IMR-90 (cell line): ENCODE measurements around the gene ELF2. TPM values are rescaled to one million over a fixed set of nuclear protein-coding genes. Genes with fewer than 3 reads are reported as not detected.

Experiments
- ATAC-seq: fragments of 200-7000 bp; cut with Tn5 transposase; 2 replicates; pipeline ENCODE4 v1.9.1; 2020; ENCODE audit warnings: low read depth, mild to moderate bottlenecking, moderate library complexity
- BruUV-seq: library from RNA; stranded (reverse); fragments of 400-500 nt; replicated peaks from 2 replicates; lab custom pipeline; 2021; lab: Mats Ljungman, UMichigan
- CTCF ChIA-PET: fragments of 300-600 bp; formaldehyde crosslinking; extraction: SDS; loops from one replicate; lab custom pipeline; 2021; ENCODE audit warnings: antibody characterized with exemption; lab: Yijun Ruan, JAX
- POLR2A ChIA-PET: fragments of 300-600 bp; sonication (Branson Sonifier 250); formaldehyde crosslinking; loops from one replicate; lab custom pipeline; 2022; ENCODE audit warnings: antibody characterized with exemption; ENCODE audit not compliant: unreplicated experiment; lab: Charles Lee
- DNase-seq: peaks from one replicate; pipeline ENCODE4 v3.0.0; 2013
- H2AFZ ChIP-seq: replicated peaks from 2 replicates; pipeline ENCODE3; 2013; ENCODE audit warnings: low read length, mild to moderate bottlenecking; ENCODE audit not compliant: poor library complexity
- H2AK5ac ChIP-seq: 2 replicates; pipeline ENCODE4 v1.6.1; 2013; ENCODE audit warnings: low read depth, low read length, inconsistent platforms
- H2AK9ac ChIP-seq: replicated peaks from 2 replicates; pipeline ENCODE3; 2013; ENCODE audit warnings: mild to moderate bottlenecking, low read depth, low read length, moderate library complexity; ENCODE audit not compliant: poor library complexity
- H2BK120ac ChIP-seq: 2 replicates; pipeline ENCODE4 v1.6.1; 2013; ENCODE audit warnings: low read depth, low read length, inconsistent platforms
- H2BK15ac ChIP-seq: 3 replicates; pipeline ENCODE4 v1.6.1; 2013; ENCODE audit warnings: low read depth, low read length, inconsistent platforms
- H2BK20ac ChIP-seq: 2 replicates; pipeline ENCODE4 v1.6.1; 2013; ENCODE audit warnings: low read depth, mild to moderate bottlenecking, inconsistent platforms, low read length, moderate library complexity
- H2BK5ac ChIP-seq: 2 replicates; pipeline ENCODE4 v1.6.1; 2013; ENCODE audit warnings: mild to moderate bottlenecking, low read depth, low read length, inconsistent platforms; ENCODE audit not compliant: poor library complexity, severe bottlenecking
- H3K14ac ChIP-seq: replicated peaks from 2 replicates; pipeline ENCODE4 v1.6.1; 2013; ENCODE audit warnings: low read depth, low read length, inconsistent platforms
- H3K18ac ChIP-seq: 2 replicates; pipeline ENCODE4 v1.6.1; 2013; ENCODE audit warnings: low read depth, low read length, control low read depth
- H3K23ac ChIP-seq: 2 replicates; pipeline ENCODE4 v1.6.1; 2013; ENCODE audit warnings: low read depth, low read length, inconsistent platforms
- H3K27ac ChIP-seq: 2 replicates; pipeline ENCODE4 v1.5.1; 2013; ENCODE audit warnings: mild to moderate bottlenecking, control low read depth, low read length; ENCODE audit not compliant: insufficient read depth
- H3K27me3 ChIP-seq: 2 replicates; pipeline ENCODE4 v1.6.1; 2013; ENCODE audit warnings: low read length; ENCODE audit not compliant: control insufficient read depth, insufficient read depth
- H3K36me3 ChIP-seq: 2 replicates; pipeline ENCODE4 v1.6.1; 2013; ENCODE audit warnings: low read length, mixed read lengths; ENCODE audit not compliant: control insufficient read depth, insufficient read depth
- H3K4ac ChIP-seq: 2 replicates; pipeline ENCODE4 v1.6.1; 2013; ENCODE audit warnings: low read depth, low read length, inconsistent platforms
- H3K4me1 ChIP-seq: 2 replicates; pipeline ENCODE4 v1.6.1; 2013; ENCODE audit warnings: low read length, mixed read lengths; ENCODE audit not compliant: control insufficient read depth, insufficient read depth
- H3K4me2 ChIP-seq: 2 replicates; pipeline ENCODE4 v1.6.1; 2013; ENCODE audit warnings: low read depth, mild to moderate bottlenecking, control low read depth, low read length, moderate library complexity
- H3K4me3 ChIP-seq: 2 replicates; pipeline ENCODE4 v1.5.1; 2013; ENCODE audit warnings: low read depth, mild to moderate bottlenecking, control low read depth, low read length, moderate library complexity; ENCODE audit not compliant: insufficient read depth
- H3K56ac ChIP-seq: 2 replicates; pipeline ENCODE4 v1.6.1; 2013; ENCODE audit warnings: low read length, inconsistent platforms; ENCODE audit not compliant: insufficient read depth; ENCODE audit errors: extremely low read depth
- H3K79me1 ChIP-seq, 2 experiments: 2 replicates each; pipeline ENCODE4 v1.6.1; 2013; ENCODE audit warnings: low read length in 2 of 2, inconsistent platforms in 1 of 2, low read depth in 1 of 2
- H3K9ac ChIP-seq: 2 replicates; pipeline ENCODE4 v1.6.1; 2013; ENCODE audit warnings: low read depth, low read length, control low read depth
- H3K9me1 ChIP-seq: 2 replicates; pipeline ENCODE4 v1.6.1; 2013; ENCODE audit warnings: low read length, inconsistent platforms; ENCODE audit not compliant: insufficient read depth
- H3K9me3 ChIP-seq: 2 replicates; pipeline ENCODE4 v1.6.1; 2013; ENCODE audit warnings: low read length; ENCODE audit not compliant: control insufficient read depth, insufficient read depth
- H4K20me1 ChIP-seq: 2 replicates; pipeline ENCODE4 v1.6.1; 2013; ENCODE audit warnings: low read length, inconsistent platforms; ENCODE audit not compliant: insufficient read depth
- H4K5ac ChIP-seq: 2 replicates; pipeline ENCODE4 v1.6.1; 2013; ENCODE audit warnings: mild to moderate bottlenecking, low read depth, low read length, control low read depth
- H4K8ac ChIP-seq, 2 experiments: 2 replicates each; pipeline ENCODE4 v1.6.1; 2013; ENCODE audit warnings: low read depth in 2 of 2, low read length in 2 of 2, control low read depth in 1 of 2, inconsistent platforms in 1 of 2
- H4K91ac ChIP-seq: 2 replicates; pipeline ENCODE4 v1.6.1; 2013; ENCODE audit warnings: low read depth, low read length, inconsistent platforms; ENCODE audit not compliant: insufficient read depth
- BHLHE40 ChIP-seq: fragments of 150-350 bp; IDR thresholded peaks from 2 replicates; pipeline ENCODE4 v1.6.1; 2016; ENCODE audit warnings: mild to moderate bottlenecking, low read depth, low read length
- CEBPB ChIP-seq: IDR thresholded peaks from 2 replicates; pipeline ENCODE4 v1.6.1; 2012; ENCODE audit warnings: low read depth, low read length, improper control_type of control experiment
- MAFK ChIP-seq: IDR thresholded peaks from 2 replicates; pipeline ENCODE4 v1.6.1; 2012; ENCODE audit warnings: low read depth, low read length, improper control_type of control experiment
- MAZ ChIP-seq: IDR thresholded peaks from 2 replicates; pipeline ENCODE4 v1.6.1; 2012; ENCODE audit warnings: low read depth, mild to moderate bottlenecking, low read length, improper control_type of control experiment, moderate library complexity, borderline replicate concordance
- MXI1 ChIP-seq: IDR thresholded peaks from 2 replicates; pipeline ENCODE4 v1.6.1; 2012; ENCODE audit warnings: low read depth, mild to moderate bottlenecking, low read length, moderate library complexity, borderline replicate concordance
- NFE2L2 ChIP-seq: fragments of 150-350 bp; IDR thresholded peaks from 2 replicates; pipeline ENCODE4 v1.6.1; 2016; ENCODE audit warnings: low read depth, mild to moderate bottlenecking, low read length
- POLR2A ChIP-seq: IDR thresholded peaks from 2 replicates; pipeline ENCODE4 v1.6.1; 2012; ENCODE audit warnings: mild to moderate bottlenecking, low read depth, low read length
- RAD21 ChIP-seq: IDR thresholded peaks from 2 replicates; pipeline ENCODE4 v1.6.1; 2012; ENCODE audit warnings: low read length, improper control_type of control experiment
- RCOR1 ChIP-seq: IDR thresholded peaks from 2 replicates; pipeline ENCODE4 v1.6.1; 2012; ENCODE audit warnings: mild to moderate bottlenecking, low read length, improper control_type of control experiment; ENCODE audit not compliant: insufficient replicate concordance
- RFX5 ChIP-seq: IDR thresholded peaks from 2 replicates; pipeline ENCODE4 v1.8.0; 2012; ENCODE audit warnings: low read depth, mild to moderate bottlenecking, low read length, moderate library complexity
- WGBS, 2 experiments: methylation state at CpG; one replicate each; pipeline versions ENCODE4 v1.1.5 to v1.1.7; 2013; ENCODE audit warnings: missing lambda C conversion rate in 2 of 2; ENCODE audit not compliant: insufficient read length in 1 of 2; ENCODE audit errors: extremely low coverage in 2 of 2; 5-methylcytosine and 5-hydroxymethylcytosine counted together
- dilution Hi-C: fragments of 300-500 bp; cut with HindIII; formaldehyde crosslinking; loops from one replicate; pipeline ENCODE4 v1.14.3; 2018; ENCODE audit warnings: low sequenced_read_pairs; ENCODE audit not compliant: unreplicated experiment
- in situ Hi-C: fragments of 300-500 bp; cut with MboI; formaldehyde crosslinking; loops from 3 replicates; pipeline ENCODE4 v1.14.3; 2019; ENCODE audit warnings: low sequenced_read_pairs, inconsistent platforms, mixed read lengths
- intact Hi-C: fragments of 100-400 bp; cut with micrococcal nuclease; formaldehyde crosslinking; loops from 2 replicates; pipeline ENCODE4 v1.10.0; 2022
- polyA plus RNA-seq, 3 experiments: library from polyadenylated mRNA; depleted of rRNA; stranded (reverse); fragments of >200 nt; gene quantifications; 2 replicates each; pipeline ENCODE4 v1.2.3, GENCODE V29; 2012; ENCODE audit warnings: low replicate concordance in 1 of 3
- total RNA-seq: library from RNA; depleted of rRNA; stranded (reverse); fragments of >200 nt; gene quantifications from 2 replicates; pipeline ENCODE4 v1.2.3, GENCODE V29; 2012
- TF ChIP-seq, protein P1 (sequence below): fragments of 150-350 bp; IDR thresholded peaks from 2 replicates; pipeline ENCODE4 v1.6.1; 2017; ENCODE audit warnings: mild to moderate bottlenecking, antibody characterized with exemption, low read length, low read depth

The ELF2 gene
- total and polyA plus RNA-seq, 2 of the 4 experiments (the other 2 are of a cell fraction), result 14.5 to 42.3 TPM

DNA sequence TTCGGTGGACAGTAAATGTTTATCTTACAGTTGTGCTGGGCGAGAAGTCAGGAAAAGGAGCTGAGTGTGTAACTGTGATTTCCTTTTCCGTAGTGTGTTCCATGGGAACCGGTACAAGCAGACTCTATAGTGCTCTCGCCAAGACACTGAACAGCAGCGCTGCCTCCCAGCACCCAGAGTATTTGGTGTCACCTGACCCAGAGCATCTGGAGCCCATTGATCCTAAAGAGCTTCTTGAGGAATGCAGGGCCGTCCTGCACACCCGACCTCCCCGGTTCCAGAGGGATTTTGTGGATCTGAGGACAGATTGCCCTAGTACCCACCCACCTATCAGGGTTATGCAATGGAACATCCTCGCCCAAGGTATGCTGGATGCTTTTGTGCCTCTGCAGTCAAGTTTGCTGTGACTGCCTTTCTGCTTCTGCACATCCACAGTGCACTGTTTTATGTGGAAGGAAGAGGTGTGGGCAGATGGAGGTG is 134.0 kb downstream of the ELF2 start:
- Histone ChIP-seq H3K9me3 (no peaks in the 10 kb centered on the region), H3K79me1 (peaks cover 8 to 59% of the 10 kb centered on the region in 2 experiments), H2BK15ac (no peak overlapping the region), H2BK120ac (no peak overlapping the region), H2BK20ac (no peak overlapping the region), H2AK5ac (no peak overlapping the region), H3K14ac (no peak overlapping the region), H3K4me2 (no peak overlapping the region), H3K18ac (no peak overlapping the region), H3K23ac (no peak overlapping the region), H4K91ac (no peak overlapping the region), H4K20me1 (peaks cover 42% of the 10 kb centered on the region), H3K4ac (no peak overlapping the region), H3K56ac (no peak overlapping the region), H3K27ac (no peak overlapping the region), H3K9me1 (peaks cover 18% of the 10 kb centered on the region), H3K27me3 (no peaks in the 10 kb centered on the region), H3K4me3 (no peak overlapping the region), H2BK5ac (no peak overlapping the region), H3K36me3 (peaks cover 14% of the 10 kb centered on the region), H3K4me1 (peaks cover 7% of the 10 kb centered on the region; the same call in 1 of the 2 replicates), H4K8ac (0 out of 4 replicates have a peak overlapping the region, but pooled peaks of 1 of the 2 experiments have one; percentile 2), H4K5ac (no peak overlapping the region), H3K9ac (no peak overlapping the region), H2AFZ (no peak overlapping the region), H2AK9ac (no peak overlapping the region)
- ATAC-seq (peak; percentile 48), DNase-seq (peak; percentile 32)
- no peak for TF ChIP-seq RAD21
- no peak for TF ChIP-seq POLR2A
- no peak for TF ChIP-seq MXI1
- no peak for TF ChIP-seq RCOR1
- no peak for TF ChIP-seq RFX5
- TF ChIP-seq MAZ, result no peak
- no peak for TF ChIP-seq CEBPB
- TF ChIP-seq BHLHE40, result no peak
- no peak for TF ChIP-seq NFE2L2
- no peak for TF ChIP-seq MAFK
- TF ChIP-seq, protein P1, sequence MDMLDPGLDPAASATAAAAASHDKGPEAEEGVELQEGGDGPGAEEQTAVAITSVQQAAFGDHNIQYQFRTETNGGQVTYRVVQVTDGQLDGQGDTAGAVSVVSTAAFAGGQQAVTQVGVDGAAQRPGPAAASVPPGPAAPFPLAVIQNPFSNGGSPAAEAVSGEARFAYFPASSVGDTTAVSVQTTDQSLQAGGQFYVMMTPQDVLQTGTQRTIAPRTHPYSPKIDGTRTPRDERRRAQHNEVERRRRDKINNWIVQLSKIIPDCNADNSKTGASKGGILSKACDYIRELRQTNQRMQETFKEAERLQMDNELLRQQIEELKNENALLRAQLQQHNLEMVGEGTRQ, result no peak
- CTCF ChIA-PET, result no interaction called here
- in situ Hi-C loops, result no loop called here
- intact Hi-C loops, result no loop called here
- BruUV-seq, result no TSS peak
- 61% methylated on average over 6 of the region's 10 CpGs; no CpG with 5 or more reads in 1 of the 2 experiments for WGBS, 2 experiments
- POLR2A ChIA-PET, result no interaction called here
- dilution Hi-C loops, result no loop called here
